Measurements from ENCODE around the gene SAMD14. TPM values are rescaled to one million over a fixed set of nuclear protein-coding genes. Genes with fewer than 3 reads are reported as not detected.
A peak's percentile ranks its signal among the peaks of the same experiment; 100 is the strongest.

The SAMD14 gene
- total RNA-seq, 1 donor from 2014 or later, result 27.6 TPM

DNA sequence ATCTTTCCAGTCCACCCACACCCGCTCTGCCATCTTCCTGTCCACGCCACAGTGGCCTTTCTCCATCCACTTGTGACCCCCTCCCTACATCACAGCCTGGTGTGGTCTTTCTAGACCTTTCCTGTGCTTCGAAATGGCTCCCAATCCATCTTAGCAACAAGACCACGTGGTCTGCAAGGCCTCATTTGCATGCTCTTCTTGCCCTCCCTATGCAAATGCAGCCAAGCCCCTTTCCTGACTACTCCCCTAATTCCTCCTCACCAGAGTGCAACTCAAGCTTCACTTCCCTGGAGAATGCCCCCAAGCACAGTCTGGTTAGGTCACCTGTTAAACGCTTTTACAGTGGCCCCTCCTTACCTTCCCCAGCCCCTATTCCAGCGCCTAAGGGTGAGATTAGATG lies 14.4 kb upstream of the SAMD14 start:
- Mint-ChIP-seq H3K27ac (ENCODE audit: unreplicated experiment) (no peak overlapping the region), H3K27me3 (ENCODE audit: low read depth) (no peaks in the 10 kb centered on the region), H3K36me3 (ENCODE audit: low read depth) (peaks cover 38% of the 10 kb centered on the region), H3K4me1 (ENCODE audit: low read depth) (peaks cover 42% of the 10 kb centered on the region), H3K4me3 (ENCODE audit: unreplicated experiment) (no peak overlapping the region), H3K9me3 (ENCODE audit: low read depth) (no peaks in the 10 kb centered on the region)
- TF ChIP-seq, protein P1, sequence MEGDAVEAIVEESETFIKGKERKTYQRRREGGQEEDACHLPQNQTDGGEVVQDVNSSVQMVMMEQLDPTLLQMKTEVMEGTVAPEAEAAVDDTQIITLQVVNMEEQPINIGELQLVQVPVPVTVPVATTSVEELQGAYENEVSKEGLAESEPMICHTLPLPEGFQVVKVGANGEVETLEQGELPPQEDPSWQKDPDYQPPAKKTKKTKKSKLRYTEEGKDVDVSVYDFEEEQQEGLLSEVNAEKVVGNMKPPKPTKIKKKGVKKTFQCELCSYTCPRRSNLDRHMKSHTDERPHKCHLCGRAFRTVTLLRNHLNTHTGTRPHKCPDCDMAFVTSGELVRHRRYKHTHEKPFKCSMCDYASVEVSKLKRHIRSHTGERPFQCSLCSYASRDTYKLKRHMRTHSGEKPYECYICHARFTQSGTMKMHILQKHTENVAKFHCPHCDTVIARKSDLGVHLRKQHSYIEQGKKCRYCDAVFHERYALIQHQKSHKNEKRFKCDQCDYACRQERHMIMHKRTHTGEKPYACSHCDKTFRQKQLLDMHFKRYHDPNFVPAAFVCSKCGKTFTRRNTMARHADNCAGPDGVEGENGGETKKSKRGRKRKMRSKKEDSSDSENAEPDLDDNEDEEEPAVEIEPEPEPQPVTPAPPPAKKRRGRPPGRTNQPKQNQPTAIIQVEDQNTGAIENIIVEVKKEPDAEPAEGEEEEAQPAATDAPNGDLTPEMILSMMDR (IDR thresholded peaks at IDR 0.05), result no peak
- DNase-seq (ENCODE audit: low spot score), result no peak

DNA sequence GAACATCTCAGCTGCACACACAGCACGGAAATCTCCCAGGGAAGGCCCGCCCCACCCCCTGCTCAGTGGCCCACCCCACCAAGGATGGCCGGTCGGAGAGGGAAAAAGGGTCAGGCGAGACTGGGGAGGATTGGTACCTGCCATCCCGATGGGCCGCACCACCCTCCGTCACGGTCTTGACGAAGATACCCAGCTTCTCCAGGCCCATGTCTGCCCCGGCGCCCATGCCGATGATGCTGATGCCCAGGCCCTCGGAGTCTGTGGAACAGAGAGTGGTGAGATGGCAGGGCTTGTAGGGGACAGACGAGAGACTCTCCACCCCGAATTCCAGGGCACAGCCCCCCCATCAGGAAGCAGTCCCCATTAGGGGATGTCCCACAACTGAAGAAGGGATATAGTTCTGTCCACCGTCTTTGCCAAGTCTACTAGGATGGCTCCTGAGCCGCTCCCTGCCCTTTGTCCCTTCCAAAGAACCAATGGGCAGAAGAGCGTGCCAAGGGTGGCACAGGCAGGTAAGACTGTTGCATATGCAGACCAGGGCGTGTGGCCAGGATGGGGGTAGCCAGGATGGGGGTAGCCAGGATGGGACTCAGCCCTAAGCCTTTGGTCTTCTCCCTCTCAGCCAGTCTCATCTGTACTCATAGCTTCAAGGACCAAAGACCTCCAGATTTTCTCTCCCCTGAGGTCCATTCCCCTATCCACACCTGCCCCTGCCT lies 13.7 kb upstream of the SAMD14 start:
- Mint-ChIP-seq H3K27ac (ENCODE audit: unreplicated experiment) (no peak overlapping the region), H3K27me3 (ENCODE audit: low read depth) (no peaks in the 10 kb centered on the region), H3K9me3 (ENCODE audit: low read depth) (no peaks in the 10 kb centered on the region), H3K4me1 (ENCODE audit: low read depth) (peaks cover 42% of the 10 kb centered on the region), H3K4me3 (ENCODE audit: unreplicated experiment) (no peak overlapping the region), H3K36me3 (ENCODE audit: low read depth) (peaks cover 40% of the 10 kb centered on the region)
- TF ChIP-seq, protein P1 (IDR thresholded peaks at IDR 0.05), result no peak
- no peak for DNase-seq (ENCODE audit: low spot score)

DNA sequence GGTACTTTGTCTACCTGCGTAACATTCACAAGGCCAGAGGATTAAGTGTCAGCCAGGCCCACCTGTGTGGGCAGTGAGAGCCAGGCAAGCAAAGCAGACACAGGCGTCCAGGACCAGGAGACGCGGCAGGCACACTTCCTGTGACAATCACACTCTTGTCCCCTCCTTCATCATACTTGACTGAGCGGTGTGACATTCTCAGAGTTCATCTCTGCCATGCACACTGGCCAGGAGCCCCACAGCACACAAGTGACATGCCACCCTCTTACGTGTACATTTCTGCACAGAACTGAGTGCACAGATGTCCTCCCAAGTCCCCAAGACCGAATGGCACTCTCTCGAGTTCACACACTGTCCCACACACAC lies 11.8 kb upstream of the SAMD14 start:
- no peaks in the 10 kb centered on the region for H3K9me3 Mint-ChIP-seq (ENCODE audit: low read depth)
- H3K27me3 Mint-ChIP-seq (ENCODE audit: low read depth), result no peaks in the 10 kb centered on the region
- TF ChIP-seq, protein P1 (IDR thresholded peaks at IDR 0.05), result no peak
- H3K27ac Mint-ChIP-seq (ENCODE audit: unreplicated experiment), result no peak overlapping the region
- no peak for DNase-seq (ENCODE audit: low spot score)
- H3K4me3 Mint-ChIP-seq (ENCODE audit: unreplicated experiment), result no peak overlapping the region
- peaks cover 27% of the 10 kb centered on the region for H3K4me1 Mint-ChIP-seq (ENCODE audit: low read depth)
- H3K36me3 Mint-ChIP-seq (ENCODE audit: low read depth), result peaks cover 58% of the 10 kb centered on the region

DNA sequence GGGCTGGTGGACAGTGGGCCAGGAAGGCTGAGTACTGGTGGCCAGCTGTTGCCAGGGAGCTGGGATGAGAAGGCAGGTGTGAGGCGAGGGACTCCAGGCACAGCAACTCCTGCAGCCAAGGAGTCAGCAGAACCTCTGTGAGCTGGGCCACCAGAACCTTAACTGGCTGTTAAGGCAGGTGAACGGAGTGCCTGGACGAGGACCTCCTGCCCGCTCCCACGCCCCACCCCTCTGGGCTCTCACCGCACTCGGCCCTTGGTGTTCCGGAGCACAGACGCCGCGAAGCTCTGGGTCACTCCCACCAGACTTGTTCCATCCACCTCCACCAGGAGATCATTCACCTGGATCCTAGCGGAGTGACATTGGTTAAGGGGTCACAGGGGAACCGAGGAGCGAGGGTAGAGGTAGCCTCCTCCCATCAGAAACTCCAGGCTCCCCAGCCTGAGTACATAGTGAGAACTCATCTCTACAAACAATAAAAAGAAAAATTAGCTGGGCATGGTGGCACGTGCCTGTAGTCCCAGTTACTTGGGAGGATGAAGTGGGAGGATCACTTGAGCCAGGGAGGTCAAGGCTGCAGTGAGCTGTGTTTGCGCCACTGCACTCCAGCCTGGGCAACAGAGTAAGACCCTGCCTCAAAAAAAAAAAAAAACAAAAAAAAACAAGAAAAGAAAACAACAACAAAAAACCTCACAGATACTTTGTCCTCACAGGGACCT lies 11.2 kb upstream of the SAMD14 start:
- no peak for DNase-seq (ENCODE audit: low spot score)
- Mint-ChIP-seq H3K9me3 (ENCODE audit: low read depth) (no peaks in the 10 kb centered on the region), H3K27ac (ENCODE audit: unreplicated experiment) (no peak overlapping the region), H3K36me3 (ENCODE audit: low read depth) (peaks cover 62% of the 10 kb centered on the region), H3K4me3 (ENCODE audit: unreplicated experiment) (no peak overlapping the region), H3K4me1 (ENCODE audit: low read depth) (peaks cover 21% of the 10 kb centered on the region), H3K27me3 (ENCODE audit: low read depth) (no peaks in the 10 kb centered on the region)
- TF ChIP-seq, protein P1 (IDR thresholded peaks at IDR 0.05), result no peak

DNA sequence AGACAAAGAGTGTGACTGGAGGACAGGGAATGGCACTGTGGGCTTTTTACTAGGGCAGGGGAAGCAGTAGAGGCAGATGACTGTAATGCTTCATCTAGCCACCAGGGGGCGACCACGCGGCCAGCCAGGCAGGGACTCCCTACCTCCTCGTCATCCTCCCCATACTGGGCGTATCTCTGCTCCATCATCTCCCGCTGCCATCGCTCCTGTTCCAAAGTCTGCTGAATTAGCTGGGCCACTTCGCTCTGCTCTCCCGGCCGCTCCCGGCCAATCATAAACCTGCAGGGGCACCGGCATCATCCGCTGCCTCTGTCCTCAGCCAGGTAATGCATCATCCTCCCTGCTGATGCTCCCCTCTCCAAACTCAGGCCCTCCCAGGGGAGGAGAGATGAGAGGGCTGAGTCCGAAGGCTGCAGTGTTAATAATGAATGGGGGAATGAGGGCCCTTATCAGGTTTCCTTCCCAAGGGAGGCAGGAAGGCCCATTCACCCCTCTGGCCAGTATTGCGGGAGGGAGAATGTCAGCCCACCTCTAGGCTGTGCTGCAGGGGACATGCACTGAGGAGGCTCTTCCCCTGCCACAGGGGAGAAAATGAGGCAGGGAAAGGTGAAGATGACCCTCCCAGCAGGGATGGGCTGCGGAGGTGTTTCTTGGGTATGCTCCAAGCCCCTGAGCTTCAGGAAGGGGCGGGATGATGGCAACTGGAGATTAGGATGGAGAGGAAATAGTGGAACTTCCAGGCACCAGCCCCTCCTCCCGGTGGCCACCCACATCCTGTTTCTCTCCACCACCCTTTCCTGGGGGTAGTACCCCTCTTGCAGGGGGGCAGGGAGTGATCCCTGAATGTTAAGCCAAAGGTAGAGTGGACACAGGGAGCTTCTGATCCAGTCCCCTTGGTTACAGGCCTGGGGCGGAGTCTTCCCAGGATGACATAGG lies 10.3 kb upstream of the SAMD14 start:
- no peaks in the 10 kb centered on the region for H3K27me3 Mint-ChIP-seq (ENCODE audit: low read depth)
- H3K9me3 Mint-ChIP-seq (ENCODE audit: low read depth), result no peaks in the 10 kb centered on the region
- H3K36me3 Mint-ChIP-seq (ENCODE audit: low read depth), result peaks cover 68% of the 10 kb centered on the region
- H3K4me3 Mint-ChIP-seq (ENCODE audit: unreplicated experiment), result no peak overlapping the region
- TF ChIP-seq, protein P1 (IDR thresholded peaks at IDR 0.05), result peak; percentile 93
- peaks cover 16% of the 10 kb centered on the region for H3K4me1 Mint-ChIP-seq (ENCODE audit: low read depth)
- DNase-seq (ENCODE audit: low spot score), result no peak
- peak overlapping the region; percentile 49 for H3K27ac Mint-ChIP-seq (ENCODE audit: unreplicated experiment)

All from chondrocyte (in vitro differentiated cells).